ENCODE measurements around the gene ERICH2. TPM values are rescaled to one million over a fixed set of nuclear protein-coding genes. Genes with fewer than 3 reads are reported as not detected.

ERICH2 gene

GRCh38 chr2:170843656-170844055 lies 73.5 kb downstream of the ERICH2 start:
- no peak overlapping the region for H2BK120ac ChIP-seq (ENCODE audit: low read depth, low read length)
- H2BK15ac ChIP-seq (replicated peaks; ENCODE audit: low read depth): no peak overlapping the region
- no peak overlapping the region for H3K4ac ChIP-seq (ENCODE audit: low read depth, low read length)
- H3K4me1 ChIP-seq (ENCODE audit: control insufficient read depth, low read depth, low read length): no peaks in the 10 kb centered on the region
- no peak overlapping the region for H3K4me2 ChIP-seq (ENCODE audit: low read length)
- no peaks in the 10 kb centered on the region for H3K79me2 ChIP-seq (ENCODE audit: control insufficient read depth, insufficient read depth, low read length)
- no peak for DNase-seq
- H3K56ac ChIP-seq (ENCODE audit: low read length): no peak overlapping the region
- H3K9ac ChIP-seq (ENCODE audit: low read length): no peak overlapping the region
- H3K23ac ChIP-seq (ENCODE audit: low read length): no peak overlapping the region
- WGBS (ENCODE audit: extremely low coverage, insufficient coverage, low lambda C conversion rate): no CpG with 5 or more reads among the region's 2 CpGs
- H3K4me3 ChIP-seq (ENCODE audit: low read length): no peak overlapping the region
- no peak overlapping the region for H4K8ac ChIP-seq (ENCODE audit: low read depth, low read length)
- no peak overlapping the region for H2BK5ac ChIP-seq (ENCODE audit: low read length)
- no peak overlapping the region for H3K27ac ChIP-seq (ENCODE audit: low read depth, low read length)
- no peak overlapping the region for H2AK5ac ChIP-seq (ENCODE audit: low read length)
- H3K36me3 ChIP-seq (ENCODE audit: control insufficient read depth, insufficient read depth, low read length): peaks cover 1% of the 10 kb centered on the region
- no peak overlapping the region for H4K5ac ChIP-seq (ENCODE audit: low read length)
- no peaks in the 10 kb centered on the region for H3K79me1 ChIP-seq (ENCODE audit: low read length)
- no peaks in the 10 kb centered on the region for H3K27me3 ChIP-seq (ENCODE audit: insufficient read depth, low read length, poor library complexity)
- H3K18ac ChIP-seq (ENCODE audit: low read length): no peak overlapping the region

- Histone ChIP-seq H3K4ac (ENCODE audit: low read depth, low read length) (no peak overlapping the region), H2BK5ac (ENCODE audit: low read length) (no peak overlapping the region), H2BK15ac (replicated peaks; ENCODE audit: low read depth) (no peak overlapping the region), H4K8ac (ENCODE audit: low read depth, low read length) (no peak overlapping the region), H3K36me3 (ENCODE audit: control insufficient read depth, insufficient read depth, low read length) (peaks cover 3% of the 10 kb centered on the region), H2BK120ac (ENCODE audit: low read depth, low read length) (no peak overlapping the region), H3K4me2 (ENCODE audit: low read length) (no peak overlapping the region), H3K56ac (ENCODE audit: low read length) (no peak overlapping the region), H3K9ac (ENCODE audit: low read length) (no peak overlapping the region), H3K4me3 (ENCODE audit: low read length) (no peak overlapping the region), H3K27me3 (ENCODE audit: insufficient read depth, low read length, poor library complexity) (no peaks in the 10 kb centered on the region), H3K23ac (ENCODE audit: low read length) (no peak overlapping the region), H3K18ac (ENCODE audit: low read length) (no peak overlapping the region), H2AK5ac (ENCODE audit: low read length) (no peak overlapping the region), H3K79me1 (ENCODE audit: low read length) (no peaks in the 10 kb centered on the region), H3K79me2 (ENCODE audit: control insufficient read depth, insufficient read depth, low read length) (no peaks in the 10 kb centered on the region), H3K27ac (ENCODE audit: low read depth, low read length) (no peak overlapping the region), H3K4me1 (ENCODE audit: control insufficient read depth, low read depth, low read length) (no peaks in the 10 kb centered on the region), H4K5ac (ENCODE audit: low read length) (no peak overlapping the region)
- no CpG with 5 or more reads among the region's 10 CpGs for WGBS (ENCODE audit: extremely low coverage, insufficient coverage, low lambda C conversion rate)
- DNase-seq: peak; percentile 67
Observed at GRCh38 chr2:170845343-170845742, 75.2 kb downstream of the ERICH2 start.

GRCh38 chr2:170846314-170846713 lies 76.1 kb downstream of the ERICH2 start:
- Histone ChIP-seq H2BK5ac (ENCODE audit: low read length) (no peak overlapping the region), H3K18ac (ENCODE audit: low read length) (no peak overlapping the region), H3K23ac (ENCODE audit: low read length) (no peak overlapping the region), H3K36me3 (ENCODE audit: control insufficient read depth, insufficient read depth, low read length) (peaks cover 3% of the 10 kb centered on the region), H4K5ac (ENCODE audit: low read length) (no peak overlapping the region), H3K79me1 (ENCODE audit: low read length) (no peaks in the 10 kb centered on the region), H2BK15ac (replicated peaks; ENCODE audit: low read depth) (no peak overlapping the region), H3K79me2 (ENCODE audit: control insufficient read depth, insufficient read depth, low read length) (no peaks in the 10 kb centered on the region), H2AK5ac (ENCODE audit: low read length) (no peak overlapping the region), H3K4me1 (ENCODE audit: control insufficient read depth, low read depth, low read length) (no peaks in the 10 kb centered on the region), H3K4ac (ENCODE audit: low read depth, low read length) (no peak overlapping the region), H2BK120ac (ENCODE audit: low read depth, low read length) (no peak overlapping the region), H3K56ac (ENCODE audit: low read length) (no peak overlapping the region), H3K27ac (ENCODE audit: low read depth, low read length) (no peak overlapping the region), H3K27me3 (ENCODE audit: insufficient read depth, low read length, poor library complexity) (no peaks in the 10 kb centered on the region), H3K9ac (ENCODE audit: low read length) (no peak overlapping the region), H3K4me2 (ENCODE audit: low read length) (no peak overlapping the region), H4K8ac (ENCODE audit: low read depth, low read length) (no peak overlapping the region), H3K4me3 (ENCODE audit: low read length) (no peak overlapping the region)
- DNase-seq: no peak

GRCh38 chr2:170847716-170848115 lies 77.5 kb downstream of the ERICH2 start:
- Histone ChIP-seq H2AK5ac (ENCODE audit: low read length) (no peak overlapping the region), H3K4me3 (ENCODE audit: low read length) (no peak overlapping the region), H3K9ac (ENCODE audit: low read length) (no peak overlapping the region), H3K4me2 (ENCODE audit: low read length) (no peak overlapping the region), H3K79me1 (ENCODE audit: low read length) (no peaks in the 10 kb centered on the region), H2BK5ac (ENCODE audit: low read length) (no peak overlapping the region), H3K27me3 (ENCODE audit: insufficient read depth, low read length, poor library complexity) (no peaks in the 10 kb centered on the region), H3K56ac (ENCODE audit: low read length) (no peak overlapping the region), H3K4ac (ENCODE audit: low read depth, low read length) (no peak overlapping the region), H2BK120ac (ENCODE audit: low read depth, low read length) (no peak overlapping the region), H3K79me2 (ENCODE audit: control insufficient read depth, insufficient read depth, low read length) (no peaks in the 10 kb centered on the region), H4K8ac (ENCODE audit: low read depth, low read length) (no peak overlapping the region), H3K23ac (ENCODE audit: low read length) (no peak overlapping the region), H2BK15ac (replicated peaks; ENCODE audit: low read depth) (no peak overlapping the region), H4K5ac (ENCODE audit: low read length) (no peak overlapping the region), H3K27ac (ENCODE audit: low read depth, low read length) (no peak overlapping the region), H3K4me1 (ENCODE audit: control insufficient read depth, low read depth, low read length) (no peaks in the 10 kb centered on the region), H3K18ac (ENCODE audit: low read length) (no peak overlapping the region), H3K36me3 (ENCODE audit: control insufficient read depth, insufficient read depth, low read length) (peaks cover 2% of the 10 kb centered on the region)
- WGBS (ENCODE audit: extremely low coverage, insufficient coverage, low lambda C conversion rate): no CpG with 5 or more reads among the region's 4 CpGs
- no peak for DNase-seq

Small RNAs within 50 kb of the gene (small RNA-seq; reads per million reads assigned to genes)
- gene RF00019 (ENCODE audit: insufficient read depth): not detected
